Neural cell (in vitro differentiated cells): Measurements from ENCODE around the gene EFNA4. TPM values are rescaled to one million over a fixed set of nuclear protein-coding genes. Genes with fewer than 3 reads are reported as not detected.

Source experiments
- H2AFZ ChIP-seq: fragments of 200-600, 300-800 bp; sonication (generic), shearing (Covaris generic); 2 replicates; pipeline ENCODE4 v1.6.0; 2014; ENCODE audit warnings: low read depth, mild to moderate bottlenecking, antibody characterized with exemption, low read length, moderate library complexity
- H3F3A ChIP-seq: fragments of 200-600 bp; shearing (Covaris generic); 2 replicates; pipeline ENCODE4 v1.6.1; 2016; ENCODE audit warnings: mild to moderate bottlenecking, moderate library complexity, mixed read lengths, antibody characterized with exemption, low read length; ENCODE audit not compliant: insufficient read depth, poor library complexity, severe bottlenecking
- H3K27ac ChIP-seq: fragments of 200-600, 300-800 bp; sonication (generic), shearing (Covaris generic); 2 replicates; pipeline ENCODE4 v1.5.1; 2014; ENCODE audit warnings: mild to moderate bottlenecking, low read length, moderate library complexity
- H3K27me3 ChIP-seq: fragments of 300-800, 200-600 bp; sonication (generic), shearing (Covaris generic); 2 replicates; pipeline ENCODE4 v1.6.0; 2014; ENCODE audit warnings: mild to moderate bottlenecking, low read depth, low read length, moderate library complexity; ENCODE audit not compliant: insufficient read depth
- H3K36me3 ChIP-seq: fragments of 300-800, 200-600 bp; sonication (generic), shearing (Covaris generic); 2 replicates; pipeline ENCODE4 v1.5.1; 2014; ENCODE audit warnings: mild to moderate bottlenecking, antibody characterized with exemption, low read length, moderate library complexity; ENCODE audit not compliant: insufficient read depth
- H3K4me2 ChIP-seq: fragments of 300-800, 200-600 bp; sonication (generic), shearing (Covaris generic); 2 replicates; pipeline ENCODE4 v1.6.0; 2014; ENCODE audit warnings: mild to moderate bottlenecking, low read length
- H3K4me3 ChIP-seq: fragments of 300-800, 200-600 bp; sonication (generic), shearing (Covaris generic); 2 replicates; pipeline ENCODE4 v1.5.1; 2014; ENCODE audit warnings: mild to moderate bottlenecking, low read length, moderate library complexity
- H3K79me2 ChIP-seq: fragments of 200-600 bp; shearing (Covaris generic); replicated peaks from 2 replicates; pipeline ENCODE4 v1.6.0; 2014; ENCODE audit warnings: mild to moderate bottlenecking, low read length, moderate library complexity; ENCODE audit not compliant: insufficient read depth
- H3K9ac ChIP-seq: fragments of 300-800, 200-600 bp; sonication (generic), shearing (Covaris generic); 2 replicates; pipeline ENCODE4 v1.6.1; 2016; ENCODE audit warnings: mild to moderate bottlenecking, low read length, mixed read lengths
- H3K9me2 ChIP-seq: fragments of 200-600 bp; shearing (Covaris generic); 2 replicates; pipeline ENCODE4 v1.6.1; 2016; ENCODE audit warnings: mild to moderate bottlenecking, low read length, mixed read lengths; ENCODE audit not compliant: insufficient read depth
- H3K9me3 ChIP-seq: fragments of 200-600, 300-800 bp; sonication (generic), shearing (Covaris generic); 2 replicates; pipeline ENCODE4 v1.6.1; 2016; ENCODE audit warnings: mild to moderate bottlenecking, mixed run types, low read length, moderate library complexity, mixed read lengths
- H4K20me1 ChIP-seq: fragments of 200-600 bp; shearing (Covaris generic); 2 replicates; pipeline ENCODE4 v1.6.1; 2016; ENCODE audit warnings: mild to moderate bottlenecking, mixed run types; ENCODE audit not compliant: insufficient read depth
- CTCF ChIP-seq: fragments of 450-650 bp; IDR thresholded peaks from 2 replicates; pipeline ENCODE4 v1.5.1; 2014; ENCODE audit warnings: antibody characterized with exemption, mild to moderate bottlenecking, moderate library complexity; ENCODE audit not compliant: poor library complexity, severe bottlenecking
- EP300 ChIP-seq: fragments of 450-650 bp; conservative IDR thresholded peaks from 2 replicates; pipeline ENCODE4 v1.6.1; 2014; ENCODE audit warnings: antibody characterized with exemption, mild to moderate bottlenecking, moderate library complexity; ENCODE audit not compliant: poor library complexity, severe bottlenecking
- EZH2 ChIP-seq: fragments of 200-600, 300-800 bp; shearing (Covaris generic), sonication (generic); IDR thresholded peaks from 2 replicates; pipeline ENCODE4 v1.6.1; 2014; ENCODE audit warnings: antibody characterized with exemption, low read length, borderline replicate concordance, mild to moderate bottlenecking; ENCODE audit not compliant: insufficient read depth, poor library complexity, severe bottlenecking
- MXI1 ChIP-seq: fragments of 450-650 bp; conservative IDR thresholded peaks from 2 replicates; pipeline ENCODE4 v1.6.1; 2014; ENCODE audit warnings: antibody characterized with exemption, mild to moderate bottlenecking; ENCODE audit not compliant: poor library complexity, severe bottlenecking
- POLR2AphosphoS5 ChIP-seq: IDR thresholded peaks from 2 replicates; pipeline ENCODE4 v1.6.1; 2012
- RAD21 ChIP-seq: fragments of 450-650 bp; conservative IDR thresholded peaks from 2 replicates; pipeline ENCODE4 v1.6.1; 2014; ENCODE audit warnings: antibody characterized with exemption, mild to moderate bottlenecking, moderate library complexity
- SMC3 ChIP-seq: fragments of 450-650 bp; conservative IDR thresholded peaks from 2 replicates; pipeline ENCODE4 v1.6.1; 2014; ENCODE audit warnings: antibody characterized with exemption, mild to moderate bottlenecking, moderate library complexity; ENCODE audit not compliant: poor library complexity
- TAF1 ChIP-seq: IDR thresholded peaks from 2 replicates; pipeline ENCODE4 v1.6.1; 2012; ENCODE audit warnings: low read depth
- polyA plus RNA-seq: library from polyadenylated mRNA; depleted of rRNA; stranded (reverse); fragments of >200 nt; gene quantifications from 2 replicates; pipeline ENCODE4 v1.2.3, GENCODE V29; 2014
- TF ChIP-seq, protein P1 (sequence below): IDR thresholded peaks from 2 replicates; pipeline ENCODE4 v1.6.1; 2012; ENCODE audit warnings: borderline replicate concordance

The EFNA4 gene
- polyA plus RNA-seq, 1 donor from 2014 or later = 1.2 TPM

DNA sequence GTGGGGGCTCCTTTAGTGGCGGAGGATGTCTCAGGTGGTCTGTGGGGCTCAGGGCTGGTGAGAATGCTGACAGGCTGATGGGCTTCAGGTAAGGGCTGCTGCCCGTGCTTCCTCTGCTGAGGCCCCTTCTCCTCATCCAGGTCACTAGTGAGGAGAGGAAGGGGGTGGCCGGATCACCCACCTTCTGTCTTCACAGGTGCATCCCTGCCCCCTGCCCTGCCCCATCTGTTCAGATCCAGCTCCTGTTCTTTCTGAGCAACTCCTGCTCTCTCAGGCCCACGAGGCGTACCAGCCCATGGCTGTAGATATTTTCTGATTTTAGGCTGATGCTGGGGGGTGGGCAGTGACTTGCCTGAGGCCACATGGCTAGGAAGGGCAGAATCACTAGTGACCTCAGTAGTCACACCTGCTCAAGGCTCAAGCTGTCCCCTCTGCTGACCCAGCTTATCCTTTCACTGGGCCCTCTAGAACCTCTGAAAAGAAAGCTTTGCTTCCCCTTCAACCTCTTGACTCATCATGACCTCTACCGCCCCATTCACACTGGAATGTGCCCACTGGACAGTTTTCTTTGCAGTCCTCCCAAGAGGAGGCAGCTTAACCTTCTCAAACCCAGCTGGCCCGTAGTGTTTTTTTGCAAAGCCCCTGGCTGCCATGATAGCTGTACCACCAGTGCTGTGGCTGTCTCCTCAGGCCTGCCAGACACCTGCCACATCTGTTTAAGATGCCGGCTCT is 44.8 kb upstream of the EFNA4 start:
- Histone ChIP-seq H3K9me2 (no peaks in the 10 kb centered on the region), H3K79me2 (no peaks in the 10 kb centered on the region), H3K9me3 (no peaks in the 10 kb centered on the region), H2AFZ (no peak overlapping the region), H3K4me2 (no peak overlapping the region), H3K4me3 (no peak overlapping the region), H3K27ac (no peak overlapping the region), H3K36me3 (no peaks in the 10 kb centered on the region), H3K9ac (no peak overlapping the region), H3F3A (no peaks in the 10 kb centered on the region), H4K20me1 (no peaks in the 10 kb centered on the region), H3K27me3 (no peaks in the 10 kb centered on the region)
- TF ChIP-seq RAD21 (no peak), CTCF (no peak), EZH2 (no peak), POLR2AphosphoS5 (no peak), EP300 (no peak), SMC3 (no peak), MXI1 (no peak), TAF1 (no peak)
- TF ChIP-seq, protein P1, sequence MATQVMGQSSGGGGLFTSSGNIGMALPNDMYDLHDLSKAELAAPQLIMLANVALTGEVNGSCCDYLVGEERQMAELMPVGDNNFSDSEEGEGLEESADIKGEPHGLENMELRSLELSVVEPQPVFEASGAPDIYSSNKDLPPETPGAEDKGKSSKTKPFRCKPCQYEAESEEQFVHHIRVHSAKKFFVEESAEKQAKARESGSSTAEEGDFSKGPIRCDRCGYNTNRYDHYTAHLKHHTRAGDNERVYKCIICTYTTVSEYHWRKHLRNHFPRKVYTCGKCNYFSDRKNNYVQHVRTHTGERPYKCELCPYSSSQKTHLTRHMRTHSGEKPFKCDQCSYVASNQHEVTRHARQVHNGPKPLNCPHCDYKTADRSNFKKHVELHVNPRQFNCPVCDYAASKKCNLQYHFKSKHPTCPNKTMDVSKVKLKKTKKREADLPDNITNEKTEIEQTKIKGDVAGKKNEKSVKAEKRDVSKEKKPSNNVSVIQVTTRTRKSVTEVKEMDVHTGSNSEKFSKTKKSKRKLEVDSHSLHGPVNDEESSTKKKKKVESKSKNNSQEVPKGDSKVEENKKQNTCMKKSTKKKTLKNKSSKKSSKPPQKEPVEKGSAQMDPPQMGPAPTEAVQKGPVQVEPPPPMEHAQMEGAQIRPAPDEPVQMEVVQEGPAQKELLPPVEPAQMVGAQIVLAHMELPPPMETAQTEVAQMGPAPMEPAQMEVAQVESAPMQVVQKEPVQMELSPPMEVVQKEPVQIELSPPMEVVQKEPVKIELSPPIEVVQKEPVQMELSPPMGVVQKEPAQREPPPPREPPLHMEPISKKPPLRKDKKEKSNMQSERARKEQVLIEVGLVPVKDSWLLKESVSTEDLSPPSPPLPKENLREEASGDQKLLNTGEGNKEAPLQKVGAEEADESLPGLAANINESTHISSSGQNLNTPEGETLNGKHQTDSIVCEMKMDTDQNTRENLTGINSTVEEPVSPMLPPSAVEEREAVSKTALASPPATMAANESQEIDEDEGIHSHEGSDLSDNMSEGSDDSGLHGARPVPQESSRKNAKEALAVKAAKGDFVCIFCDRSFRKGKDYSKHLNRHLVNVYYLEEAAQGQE = no peak

- H3K79me2 ChIP-seq = no peaks in the 10 kb centered on the region
- TF ChIP-seq EZH2 (no peak), RAD21 (no peak), MXI1 (no peak), SMC3 (no peak), POLR2AphosphoS5 (no peak), TAF1 (no peak), CTCF (no peak), EP300 (no peak)
- TF ChIP-seq, protein P1 = no peak
- H3K9me2 ChIP-seq = no peaks in the 10 kb centered on the region
- H3K9me3 ChIP-seq = no peaks in the 10 kb centered on the region
- H3K36me3 ChIP-seq = no peaks in the 10 kb centered on the region
- no peak overlapping the region for H3K9ac ChIP-seq
- no peaks in the 10 kb centered on the region for H4K20me1 ChIP-seq
- H3F3A ChIP-seq = no peaks in the 10 kb centered on the region
- no peak overlapping the region for H2AFZ ChIP-seq
- H3K4me3 ChIP-seq = no peak overlapping the region
- H3K4me2 ChIP-seq = no peak overlapping the region
- no peak overlapping the region for H3K27ac ChIP-seq
- no peaks in the 10 kb centered on the region for H3K27me3 ChIP-seq
Measured at GRCh38 chr1:155019377-155020245, 43.9 kb upstream of the EFNA4 start.
